SU-DHL-6 (cell line): ENCODE results near the gene TRH.
"Not testable (repeated sequence)": the region's sequence is repeated elsewhere in the genome, so short reads cannot be mapped to it uniquely, and the experiment has no call there.

Experiments used
- EZH2phosphoT487 ChIP-seq: fragments of 200-600 bp; sonication (generic), shearing (Covaris generic); conservative IDR thresholded peaks from 2 replicates; pipeline ENCODE4 v1.6.1; 2018; ENCODE audit warnings: mild to moderate bottlenecking, antibody characterized with exemption, low read length, moderate library complexity, mixed read lengths
- TF ChIP-seq, protein P1 (sequence below): fragments of 200-600 bp; sonication (generic); IDR thresholded peaks from one replicate; pipeline ENCODE4 v1.5.1; 2017; ENCODE audit warnings: antibody characterized with exemption, mild to moderate bottlenecking, low read length, moderate library complexity; ENCODE audit not compliant: insufficient read depth, poor library complexity, severe bottlenecking

DNA sequence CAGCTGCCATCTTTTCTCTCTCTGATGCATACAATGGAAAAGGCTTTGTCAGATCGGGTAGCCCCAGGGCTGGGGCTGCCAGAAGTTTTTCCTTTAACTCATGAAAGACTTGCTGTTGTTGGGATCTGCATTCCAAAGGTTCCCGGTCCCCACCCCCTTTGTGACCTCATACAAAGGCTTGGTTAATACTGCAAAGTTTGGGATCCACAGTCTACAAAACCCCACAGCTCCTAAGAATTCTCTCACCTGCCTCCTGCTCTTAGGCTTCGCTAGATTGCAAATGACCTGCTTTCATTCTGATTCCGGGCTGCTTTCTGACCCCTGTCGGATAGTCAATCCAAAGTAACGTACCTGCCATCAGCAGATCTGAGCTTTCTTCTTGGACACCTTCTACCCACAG, 52.9 kb downstream of the TRH start:
- TF ChIP-seq, protein P1, sequence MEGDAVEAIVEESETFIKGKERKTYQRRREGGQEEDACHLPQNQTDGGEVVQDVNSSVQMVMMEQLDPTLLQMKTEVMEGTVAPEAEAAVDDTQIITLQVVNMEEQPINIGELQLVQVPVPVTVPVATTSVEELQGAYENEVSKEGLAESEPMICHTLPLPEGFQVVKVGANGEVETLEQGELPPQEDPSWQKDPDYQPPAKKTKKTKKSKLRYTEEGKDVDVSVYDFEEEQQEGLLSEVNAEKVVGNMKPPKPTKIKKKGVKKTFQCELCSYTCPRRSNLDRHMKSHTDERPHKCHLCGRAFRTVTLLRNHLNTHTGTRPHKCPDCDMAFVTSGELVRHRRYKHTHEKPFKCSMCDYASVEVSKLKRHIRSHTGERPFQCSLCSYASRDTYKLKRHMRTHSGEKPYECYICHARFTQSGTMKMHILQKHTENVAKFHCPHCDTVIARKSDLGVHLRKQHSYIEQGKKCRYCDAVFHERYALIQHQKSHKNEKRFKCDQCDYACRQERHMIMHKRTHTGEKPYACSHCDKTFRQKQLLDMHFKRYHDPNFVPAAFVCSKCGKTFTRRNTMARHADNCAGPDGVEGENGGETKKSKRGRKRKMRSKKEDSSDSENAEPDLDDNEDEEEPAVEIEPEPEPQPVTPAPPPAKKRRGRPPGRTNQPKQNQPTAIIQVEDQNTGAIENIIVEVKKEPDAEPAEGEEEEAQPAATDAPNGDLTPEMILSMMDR, result not testable (repeated sequence)
- TF ChIP-seq EZH2phosphoT487, result not testable (repeated sequence)
